GM18907 (cell line): ENCODE measurements around the gene HIVEP3.
"Not testable (repeated sequence)": the region's sequence is repeated elsewhere in the genome, so short reads cannot be mapped to it uniquely, and the experiment has no call there.

Source experiments
- ATAC-seq: cut with Tn5 transposase; IDR thresholded peaks from one replicate; pipeline ENCODE4 v1.9.1; 2021; ENCODE audit warnings: mild to moderate bottlenecking, moderate library complexity; ENCODE audit not compliant: unreplicated experiment

Gene HIVEP3

GRCh38 chr1:41924911-41925310 lies 6.2 kb upstream of the HIVEP3 start:
- ATAC-seq = no peak

DNA sequence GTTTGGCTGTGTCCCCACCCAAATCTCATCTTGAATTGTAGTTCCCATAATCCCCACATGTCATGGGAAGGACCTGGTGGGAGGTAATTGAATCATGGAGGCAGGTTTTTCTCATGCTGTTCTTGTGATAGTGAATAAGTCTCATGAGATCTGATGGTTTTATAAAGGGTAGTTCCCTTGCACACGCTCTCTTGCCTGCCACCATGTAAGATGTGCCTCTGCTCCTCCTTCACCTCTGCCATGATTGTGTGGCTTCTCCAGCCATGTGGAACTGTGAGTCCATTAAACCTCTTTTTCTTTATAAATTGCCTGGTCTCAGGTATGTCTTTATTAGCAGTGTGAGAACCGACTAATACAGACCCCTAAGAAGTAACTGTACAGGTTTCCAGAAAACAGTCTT lies 2.5 kb upstream of the HIVEP3 start:
- not testable (repeated sequence) for ATAC-seq

DNA sequence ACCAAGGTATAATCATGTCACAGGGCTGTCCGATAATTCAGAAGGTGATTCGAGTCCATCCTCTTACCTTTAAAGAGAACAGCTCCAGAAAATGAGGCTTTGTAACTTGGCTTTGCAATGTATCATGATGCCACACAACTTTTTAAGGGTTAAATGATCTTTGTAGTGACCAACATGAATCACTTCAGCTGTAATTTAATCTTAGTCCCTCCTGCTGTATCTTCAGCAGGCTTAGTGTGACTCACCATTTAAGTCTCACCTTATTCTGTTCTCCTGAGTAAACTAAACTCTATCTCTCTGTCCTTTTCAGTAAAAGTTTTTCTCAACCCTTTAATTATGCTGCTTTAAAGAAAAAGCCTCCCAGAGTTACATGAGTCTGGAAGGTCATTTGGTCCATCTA lies 1.9 kb upstream of the HIVEP3 start:
- no peak for ATAC-seq

GRCh38 chr1:41919764-41920397 lies 1.2 kb upstream of the HIVEP3 start:
- ATAC-seq = peak; percentile 84

DNA sequence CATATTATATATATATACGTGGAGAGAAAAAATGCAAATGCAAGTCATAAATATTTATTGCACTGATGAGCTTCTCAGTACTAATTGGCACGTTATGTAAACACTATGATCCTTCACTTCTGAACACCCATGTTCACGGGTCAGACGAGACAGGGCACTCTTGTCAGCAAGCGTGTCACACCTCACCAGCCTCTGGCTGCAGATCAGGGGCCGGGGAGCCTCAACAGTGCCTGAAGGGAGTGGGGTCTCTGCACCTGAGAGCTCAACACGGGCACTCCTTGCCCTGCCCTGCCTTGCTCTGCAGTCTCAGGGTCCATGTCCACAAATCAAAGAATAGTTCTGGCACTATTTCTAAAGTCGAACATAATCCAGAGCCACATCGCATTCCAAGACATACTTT lies 409 bp upstream of the HIVEP3 start:
- no peak for ATAC-seq

- no peak for ATAC-seq
Measured at GRCh38 chr1:41917835-41918449, 780 bp downstream of the HIVEP3 start.

GRCh38 chr1:41917076-41917475 lies 1.6 kb downstream of the HIVEP3 start:
- no peak for ATAC-seq

DNA sequence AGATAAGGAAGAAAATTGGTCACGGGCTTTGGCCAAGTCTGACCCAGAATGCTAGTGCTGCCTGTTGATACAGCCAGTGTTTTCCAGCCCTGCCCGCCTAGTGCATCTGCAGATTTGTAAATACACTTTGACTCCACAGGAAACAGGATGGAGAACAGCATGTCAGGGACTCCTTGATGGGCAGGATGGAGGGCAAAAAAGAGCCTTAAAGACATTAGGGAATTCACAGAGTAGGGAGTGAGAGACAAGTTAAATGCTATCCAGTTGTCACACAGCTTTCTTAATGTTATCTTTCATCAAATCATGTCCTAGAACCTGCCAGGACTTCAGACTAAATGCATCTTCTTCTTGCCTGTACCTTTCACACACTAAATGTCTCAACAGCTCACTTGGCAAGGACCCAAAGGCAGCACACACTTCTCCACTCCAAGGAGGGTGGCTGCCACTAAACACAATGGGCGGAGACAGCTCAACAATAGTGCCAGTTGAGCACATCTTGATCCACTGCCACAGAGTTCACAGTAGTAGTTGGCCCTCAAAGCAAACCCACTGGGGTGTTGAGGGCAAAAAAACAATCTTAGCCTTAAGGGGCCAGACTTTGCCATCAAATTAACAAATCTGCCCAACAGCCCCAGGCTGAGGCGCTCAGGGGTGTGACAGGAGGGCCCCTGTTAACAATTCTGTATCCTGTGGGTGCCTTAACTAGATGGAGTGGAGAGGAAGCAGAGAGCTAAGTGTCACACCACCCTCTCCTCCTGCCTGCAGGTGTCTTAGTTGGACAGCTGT lies 2.7 kb downstream of the HIVEP3 start:
- no peak for ATAC-seq

DNA sequence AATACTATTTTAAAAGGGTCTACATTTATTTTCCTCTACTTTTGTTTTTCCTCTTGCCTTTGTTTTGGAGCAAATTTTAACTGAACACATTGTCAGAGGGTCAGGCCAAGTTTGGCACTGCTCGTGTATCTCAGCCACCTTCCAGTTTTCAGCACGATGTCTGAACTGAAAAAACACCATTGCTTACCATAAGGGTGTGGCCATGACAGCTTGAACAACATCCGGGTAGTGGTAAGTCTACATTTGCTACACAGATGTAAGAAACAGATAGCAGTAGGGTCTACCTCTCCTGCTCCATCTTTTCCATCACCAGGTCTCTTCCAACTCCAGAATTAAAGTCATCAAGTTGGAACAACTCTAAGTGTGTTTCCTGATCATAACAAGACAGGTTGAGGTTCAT lies 4.2 kb downstream of the HIVEP3 start:
- ATAC-seq = no peak

GRCh38 chr1:41913014-41913413 lies 5.7 kb downstream of the HIVEP3 start:
- no peak for ATAC-seq

DNA sequence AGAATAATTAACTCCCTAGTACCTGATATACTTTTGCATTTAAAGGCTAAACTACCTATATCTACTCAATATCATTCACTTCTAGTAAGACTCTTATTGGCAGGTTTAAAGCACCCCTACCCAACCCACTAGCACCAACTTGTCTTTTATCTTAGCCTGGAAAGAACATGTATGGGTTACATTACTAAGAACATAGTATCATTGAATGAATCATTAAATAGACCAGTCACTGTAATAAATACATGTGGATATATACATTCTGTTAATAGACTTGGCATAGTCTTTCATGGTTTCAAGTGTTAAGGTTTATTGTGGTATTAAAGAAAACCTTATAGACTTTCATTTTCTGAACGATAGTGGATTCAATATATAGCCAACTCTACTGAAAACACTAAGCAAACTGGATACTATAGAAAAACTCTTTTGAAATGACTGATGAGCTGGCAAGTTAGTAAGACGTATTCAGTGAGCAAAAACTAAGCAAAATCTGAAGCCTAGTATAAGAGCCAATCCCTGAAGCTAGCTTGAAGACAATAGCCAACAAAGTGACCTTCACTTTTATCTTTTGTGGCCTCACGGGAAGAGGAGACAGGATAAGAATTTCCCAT lies 10.3 kb downstream of the HIVEP3 start:
- ATAC-seq = no peak

- no peak for ATAC-seq
Measured at GRCh38 chr1:41907446-41907845, 11.3 kb downstream of the HIVEP3 start.

DNA sequence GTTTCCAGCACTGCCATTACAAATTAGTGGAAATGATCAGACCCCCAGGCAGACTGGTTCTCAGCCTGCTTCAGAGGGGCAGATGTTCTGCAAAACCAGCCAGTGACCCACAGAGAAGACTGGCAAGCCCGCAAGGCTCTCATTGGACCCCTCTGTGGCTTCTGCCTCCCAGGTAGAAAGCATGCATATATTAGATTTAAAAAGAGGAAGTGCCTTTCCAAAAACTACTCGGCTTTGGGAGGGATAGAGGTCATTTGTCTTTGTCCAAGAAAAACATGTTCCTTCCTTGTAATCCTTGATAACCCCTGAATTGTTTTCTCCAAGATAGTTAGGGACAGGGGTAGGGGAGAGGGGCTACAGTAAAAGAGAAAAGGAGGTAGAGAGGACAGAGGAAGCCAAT lies 11.8 kb downstream of the HIVEP3 start:
- ATAC-seq = no peak

DNA sequence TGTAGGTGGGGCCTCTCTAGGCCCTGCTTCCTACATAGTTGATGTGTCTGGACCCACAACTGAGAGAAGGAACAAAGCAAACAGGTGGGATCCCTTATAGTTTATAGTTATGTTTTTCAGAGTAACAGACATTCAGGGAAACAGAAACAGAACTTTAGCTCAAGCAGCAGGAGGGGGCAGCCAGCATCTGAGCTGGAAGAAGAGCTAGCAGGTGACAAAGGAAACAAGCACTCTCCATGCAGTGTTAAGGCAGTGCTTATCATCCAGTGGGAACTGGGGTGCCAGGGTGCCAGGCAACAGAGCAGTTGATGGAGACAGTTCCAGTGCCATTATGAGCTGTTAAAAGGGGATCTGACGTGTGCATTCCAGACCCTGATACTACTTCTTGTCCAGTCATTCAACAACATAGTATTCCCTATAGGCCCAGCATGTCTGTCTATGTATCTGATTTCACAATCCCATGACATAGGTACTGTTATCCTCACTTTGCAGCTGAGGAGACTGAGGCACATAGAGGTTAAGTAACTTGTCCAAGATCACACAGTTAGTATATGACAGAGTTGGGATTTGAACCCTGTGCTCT lies 13.5 kb downstream of the HIVEP3 start:
- ATAC-seq = no peak

- ATAC-seq = no peak
Measured at GRCh38 chr1:41902664-41903063, 16.1 kb downstream of the HIVEP3 start.

GRCh38 chr1:41902159-41902577 lies 16.6 kb downstream of the HIVEP3 start:
- no peak for ATAC-seq

DNA sequence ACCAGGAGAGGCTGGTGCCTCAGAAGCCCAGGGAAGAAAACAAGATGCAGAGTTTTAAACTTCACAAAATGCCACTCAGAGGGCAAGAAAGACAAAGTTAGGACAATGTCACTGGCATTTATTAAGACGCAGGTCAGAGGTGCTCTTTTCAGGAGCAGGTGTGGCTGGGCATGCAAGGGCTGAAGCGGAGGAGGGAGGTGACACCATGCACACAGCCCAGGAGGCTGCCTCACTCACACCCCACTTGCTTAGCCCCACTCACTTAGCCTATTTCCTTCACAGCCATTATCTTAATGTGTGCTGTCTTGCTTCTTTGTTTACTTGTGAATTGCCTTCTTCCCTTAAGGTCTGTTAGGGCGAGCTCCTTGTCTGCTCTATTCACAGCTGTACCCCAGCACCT lies 17.2 kb downstream of the HIVEP3 start:
- no peak for ATAC-seq

- no peak for ATAC-seq
Measured at GRCh38 chr1:41900603-41901444, 17.9 kb downstream of the HIVEP3 start.

DNA sequence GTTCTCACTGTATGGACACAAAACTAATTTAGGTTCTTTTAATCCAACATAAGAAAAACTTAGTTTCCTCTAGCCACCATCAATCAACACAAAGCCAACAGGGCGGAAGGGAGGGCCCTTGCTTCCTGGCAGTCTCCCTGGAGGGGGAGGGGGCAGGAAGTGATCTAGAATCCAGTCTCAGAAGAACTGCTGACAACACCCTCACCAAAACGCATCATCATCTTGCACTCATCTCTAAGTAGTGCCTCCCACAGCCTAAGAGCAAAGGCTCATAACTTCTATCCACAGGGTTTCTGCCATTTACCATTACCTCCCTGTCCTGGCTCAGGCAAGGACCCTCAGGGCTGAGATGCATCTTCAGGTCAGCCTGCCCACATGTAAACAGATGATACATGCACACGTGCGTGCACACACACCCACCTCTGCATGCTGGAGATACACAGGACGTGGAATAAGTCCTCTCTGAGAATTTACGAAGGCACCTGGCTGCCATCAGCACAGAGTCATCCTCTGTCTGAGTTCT lies 20.5 kb downstream of the HIVEP3 start:
- no peak for ATAC-seq

DNA sequence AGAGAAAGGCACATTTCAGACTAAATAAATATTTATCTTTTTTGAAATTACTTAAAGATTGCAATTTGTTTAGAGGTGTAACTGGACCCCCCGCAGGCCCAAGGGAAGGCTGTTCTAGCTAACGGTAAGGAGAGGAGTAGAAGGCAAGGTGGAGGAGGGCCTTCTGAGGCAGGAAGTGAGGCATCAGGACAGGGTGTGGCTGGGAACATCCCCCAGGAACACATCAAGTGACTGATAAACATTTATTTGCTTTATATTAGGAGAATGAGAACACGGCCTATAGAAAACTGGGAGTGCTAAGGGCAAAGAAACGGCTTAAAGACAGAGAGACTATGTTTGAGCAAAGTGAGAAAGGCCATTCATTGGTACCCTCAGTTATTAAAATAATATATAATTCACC lies 23.2 kb downstream of the HIVEP3 start:
- ATAC-seq = no peak
